Nephron (organoid): ENCODE data around the gene ARHGEF40.

ENCODE experiments used
- H3K27ac Mint-ChIP-seq, 3 experiments: 2 replicates each; pipeline ENCODE4 v1.8.0; 2020; ENCODE audit warnings: mixed read lengths in 3 of 3, mild to moderate bottlenecking in 2 of 3, moderate library complexity in 1 of 3
- H3K27me3 Mint-ChIP-seq: 2 replicates; pipeline ENCODE4 v1.8.0; 2021; ENCODE audit warnings: low read depth, mild to moderate bottlenecking, moderate library complexity, mixed read lengths
- H3K36me3 Mint-ChIP-seq: 2 replicates; pipeline ENCODE4 v1.8.0; 2020; ENCODE audit warnings: low read depth, mixed read lengths
- H3K4me1 Mint-ChIP-seq: 2 replicates; pipeline ENCODE4 v1.8.0; 2020; ENCODE audit warnings: mixed read lengths
- H3K4me3 Mint-ChIP-seq, 3 experiments: 2 replicates each; pipeline ENCODE4 v1.8.0; 2020; ENCODE audit warnings: mild to moderate bottlenecking in 3 of 3, mixed read lengths in 3 of 3, moderate library complexity in 2 of 3
- H3K9me3 Mint-ChIP-seq: 2 replicates; pipeline ENCODE4 v1.8.0; 2020; ENCODE audit warnings: mixed read lengths
- TF ChIP-seq, protein P1 (sequence below), 3 experiments: fragments of 200-600 bp; sonication (generic); IDR thresholded peaks; one replicate each; pipeline ENCODE4 v1.5.0; 2021; ENCODE audit warnings: antibody characterized with exemption in 3 of 3; ENCODE audit not compliant: unreplicated experiment in 3 of 3

ARHGEF40 gene

DNA sequence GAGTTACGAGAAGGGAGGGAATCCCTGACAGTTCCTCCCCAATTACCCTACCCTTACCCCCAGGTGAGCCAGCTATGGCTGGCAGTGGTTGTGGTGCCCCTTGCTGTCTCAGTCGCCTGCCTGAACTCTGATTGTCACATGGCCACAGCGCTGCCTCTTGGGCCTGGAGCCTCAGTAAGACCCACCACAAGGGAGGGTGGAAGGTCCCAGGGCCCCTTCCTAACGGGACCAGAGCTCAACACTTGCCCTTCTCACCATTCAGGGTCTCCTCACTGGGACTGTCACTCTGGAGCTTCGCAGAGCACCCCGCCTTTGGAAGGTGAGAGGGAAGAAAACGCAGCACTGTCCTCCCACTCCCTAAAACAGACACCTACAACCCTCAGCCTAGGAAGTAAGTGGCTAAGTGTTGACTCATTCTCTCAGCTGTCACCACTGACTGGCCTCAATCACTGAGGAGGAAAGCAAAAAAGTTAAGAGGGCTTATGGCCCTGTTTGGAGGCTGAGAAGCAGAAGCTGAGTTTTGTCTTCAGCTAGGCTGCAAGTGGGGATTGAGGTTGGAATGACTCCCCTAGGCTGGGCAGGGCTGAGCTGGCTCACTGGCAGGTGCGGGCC, 31.8 kb downstream of the ARHGEF40 start:
- TF ChIP-seq, protein P1, sequence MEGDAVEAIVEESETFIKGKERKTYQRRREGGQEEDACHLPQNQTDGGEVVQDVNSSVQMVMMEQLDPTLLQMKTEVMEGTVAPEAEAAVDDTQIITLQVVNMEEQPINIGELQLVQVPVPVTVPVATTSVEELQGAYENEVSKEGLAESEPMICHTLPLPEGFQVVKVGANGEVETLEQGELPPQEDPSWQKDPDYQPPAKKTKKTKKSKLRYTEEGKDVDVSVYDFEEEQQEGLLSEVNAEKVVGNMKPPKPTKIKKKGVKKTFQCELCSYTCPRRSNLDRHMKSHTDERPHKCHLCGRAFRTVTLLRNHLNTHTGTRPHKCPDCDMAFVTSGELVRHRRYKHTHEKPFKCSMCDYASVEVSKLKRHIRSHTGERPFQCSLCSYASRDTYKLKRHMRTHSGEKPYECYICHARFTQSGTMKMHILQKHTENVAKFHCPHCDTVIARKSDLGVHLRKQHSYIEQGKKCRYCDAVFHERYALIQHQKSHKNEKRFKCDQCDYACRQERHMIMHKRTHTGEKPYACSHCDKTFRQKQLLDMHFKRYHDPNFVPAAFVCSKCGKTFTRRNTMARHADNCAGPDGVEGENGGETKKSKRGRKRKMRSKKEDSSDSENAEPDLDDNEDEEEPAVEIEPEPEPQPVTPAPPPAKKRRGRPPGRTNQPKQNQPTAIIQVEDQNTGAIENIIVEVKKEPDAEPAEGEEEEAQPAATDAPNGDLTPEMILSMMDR (IDR thresholded peaks at IDR 0.05; ENCODE audit: unreplicated experiment in 3 of 3): no peak
- H3K4me3 Mint-ChIP-seq: peak overlapping the region; percentile 84 to 92 (median 87)
- peaks cover 55% of the 10 kb centered on the region for H3K4me1 Mint-ChIP-seq
- no peaks in the 10 kb centered on the region for H3K27me3 Mint-ChIP-seq
- no peaks in the 10 kb centered on the region for H3K36me3 Mint-ChIP-seq
- H3K27ac Mint-ChIP-seq: peak overlapping the region; percentile 36 to 91 (median 83)
- H3K9me3 Mint-ChIP-seq: no peaks in the 10 kb centered on the region

DNA sequence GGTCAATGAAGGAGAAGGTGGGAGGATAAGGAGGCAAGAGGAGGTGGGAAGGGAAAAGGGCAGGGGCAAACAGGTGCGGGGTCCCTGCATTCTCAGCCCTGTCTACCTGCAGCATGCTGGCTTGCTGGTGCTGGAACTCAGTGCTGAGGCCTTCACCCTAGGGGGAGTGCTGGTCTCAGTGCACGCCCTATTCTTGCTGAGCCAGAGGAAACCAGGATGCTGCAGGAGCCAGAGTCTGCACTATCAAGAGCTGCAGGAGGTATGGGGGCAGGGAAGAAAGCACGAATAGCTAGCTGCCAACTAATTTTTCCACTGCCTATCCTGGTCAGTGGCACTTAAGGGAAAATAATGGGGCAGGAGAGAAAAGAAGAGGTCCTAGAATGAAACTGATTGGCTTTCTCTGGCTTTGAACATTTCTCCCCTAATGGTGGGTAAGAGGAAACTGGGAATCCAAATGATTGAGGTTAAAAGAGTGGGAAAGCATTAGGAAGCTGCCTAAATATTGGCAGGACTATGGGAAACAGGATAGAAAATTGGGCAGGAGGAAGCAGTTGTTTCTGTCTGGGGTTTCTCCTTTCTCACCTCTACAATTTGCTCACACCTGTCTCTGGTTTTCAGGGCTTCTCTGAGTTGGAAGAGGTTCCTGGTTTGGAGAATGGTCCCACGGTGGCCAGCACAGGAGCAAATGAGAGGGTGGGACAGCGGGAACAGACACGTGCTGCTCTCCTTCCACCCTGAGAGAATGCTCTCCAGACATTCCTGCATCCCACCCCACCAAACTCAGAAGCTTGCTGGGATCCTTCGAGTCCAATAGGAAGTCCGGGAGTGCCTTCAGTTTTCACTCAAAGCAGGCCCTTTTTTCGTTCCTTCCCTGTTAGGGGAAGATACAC, 32.7 kb downstream of the ARHGEF40 start:
- no peaks in the 10 kb centered on the region for H3K9me3 Mint-ChIP-seq
- H3K36me3 Mint-ChIP-seq: no peaks in the 10 kb centered on the region
- TF ChIP-seq, protein P1 (IDR thresholded peaks at IDR 0.05; ENCODE audit: unreplicated experiment in 3 of 3): no peak
- H3K27me3 Mint-ChIP-seq: no peaks in the 10 kb centered on the region
- H3K4me3 Mint-ChIP-seq: peak overlapping the region; percentile 87 to 92 (median 87)
- H3K4me1 Mint-ChIP-seq: peaks cover 57% of the 10 kb centered on the region
- peak overlapping the region; percentile 83 to 96 (median 96) for H3K27ac Mint-ChIP-seq

DNA sequence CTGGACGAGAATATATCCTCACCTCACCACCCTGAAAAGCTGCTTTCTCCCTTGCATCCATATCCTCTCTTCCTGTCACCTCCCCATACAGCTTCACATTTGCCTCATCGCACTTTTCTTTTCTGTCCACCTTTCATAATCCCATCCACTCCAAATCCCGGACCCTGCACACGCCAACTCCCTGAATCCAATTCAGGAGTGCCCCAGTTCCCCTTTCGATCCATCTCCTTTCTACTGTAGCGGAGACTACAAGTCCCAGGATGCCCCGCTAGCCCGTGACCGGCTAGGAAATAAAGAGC, 33.3 kb downstream of the ARHGEF40 start:
- H3K4me3 Mint-ChIP-seq: peak overlapping the region; percentile 87 to 92 (median 87)
- peaks cover 61% of the 10 kb centered on the region for H3K4me1 Mint-ChIP-seq
- TF ChIP-seq, protein P1 (IDR thresholded peaks at IDR 0.05; ENCODE audit: unreplicated experiment in 3 of 3): no peak
- peak overlapping the region; percentile 83 to 96 (median 96) for H3K27ac Mint-ChIP-seq
- no peaks in the 10 kb centered on the region for H3K36me3 Mint-ChIP-seq
- no peaks in the 10 kb centered on the region for H3K9me3 Mint-ChIP-seq
- H3K27me3 Mint-ChIP-seq: no peaks in the 10 kb centered on the region

DNA sequence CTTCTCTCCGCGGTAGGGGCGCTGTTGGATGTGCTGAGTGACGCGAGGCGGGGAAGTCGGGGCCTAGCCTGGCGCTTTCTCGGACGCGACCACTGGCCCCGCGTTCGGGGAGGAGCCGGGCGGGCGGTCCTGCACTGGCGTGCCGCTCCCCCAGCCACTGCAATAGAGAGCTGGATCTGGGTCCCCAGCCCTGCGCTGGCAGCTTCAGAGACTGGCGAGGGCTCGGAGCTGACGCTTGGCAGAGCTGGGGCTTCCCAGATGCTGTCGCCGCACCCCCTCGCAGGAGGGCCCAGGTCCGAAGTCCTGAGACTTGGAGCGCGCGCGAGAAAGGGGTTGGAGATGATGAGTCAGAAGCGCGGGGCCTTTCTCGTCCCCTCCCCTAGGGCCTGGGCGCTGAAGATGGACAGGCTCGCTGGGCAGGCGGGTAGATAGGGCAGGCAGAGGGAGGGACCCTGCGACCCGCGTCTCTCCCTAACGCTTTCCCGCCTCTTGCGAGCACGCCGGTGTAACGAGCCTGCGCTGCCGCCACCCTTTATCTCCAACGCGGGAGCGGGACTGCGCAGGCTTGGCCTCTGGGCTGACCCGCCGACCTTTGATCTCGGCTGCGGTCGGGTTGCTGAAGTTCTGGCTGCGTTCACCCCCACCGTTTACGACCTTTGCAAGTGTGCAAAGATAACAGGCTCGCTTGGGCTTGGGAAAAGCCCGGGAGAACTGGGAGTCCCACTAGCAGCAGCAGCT, 33.8 kb downstream of the ARHGEF40 start:
- H3K4me3 Mint-ChIP-seq: peak overlapping the region; percentile 87 to 92 (median 87)
- peak overlapping the region; percentile 83 to 96 (median 96) for H3K27ac Mint-ChIP-seq
- H3K36me3 Mint-ChIP-seq: no peaks in the 10 kb centered on the region
- peaks cover 59% of the 10 kb centered on the region for H3K4me1 Mint-ChIP-seq
- no peaks in the 10 kb centered on the region for H3K27me3 Mint-ChIP-seq
- no peaks in the 10 kb centered on the region for H3K9me3 Mint-ChIP-seq
- TF ChIP-seq, protein P1 (IDR thresholded peaks at IDR 0.05; ENCODE audit: unreplicated experiment in 3 of 3): peak; percentile 75 to 83 (median 79)

DNA sequence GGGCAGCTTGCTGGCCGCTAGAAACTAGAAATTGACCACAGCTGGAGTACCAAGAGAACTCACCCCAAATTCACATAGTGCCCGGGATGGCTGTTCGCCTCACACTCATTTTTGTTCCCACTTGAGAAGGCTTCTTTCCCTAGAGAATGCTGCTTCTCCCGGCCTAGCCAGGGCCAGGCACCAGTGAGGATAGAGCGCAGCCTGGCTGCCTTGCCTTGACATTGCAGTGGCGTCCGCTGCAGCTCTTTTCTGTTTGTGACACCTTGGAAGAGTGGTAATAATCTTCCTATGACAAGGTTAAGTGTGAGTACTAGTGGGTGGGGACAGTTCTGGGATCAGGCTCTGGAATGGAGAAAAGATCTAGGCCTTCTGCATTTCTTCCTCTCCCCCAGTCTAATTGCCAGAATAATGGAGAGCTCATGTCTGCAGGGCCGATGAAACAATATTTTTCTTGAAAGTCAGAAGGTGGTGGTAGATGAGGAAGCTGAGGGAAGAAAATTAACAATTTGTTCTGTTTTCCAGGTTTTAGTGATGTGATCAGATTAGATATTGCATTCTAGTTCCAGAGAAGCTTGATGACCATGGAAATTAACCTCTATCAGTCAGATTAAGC, 34.5 kb downstream of the ARHGEF40 start:
- peak overlapping the region; percentile 87 to 92 (median 87) for H3K4me3 Mint-ChIP-seq
- TF ChIP-seq, protein P1 (IDR thresholded peaks at IDR 0.05; ENCODE audit: unreplicated experiment in 3 of 3): peak; percentile 97 to 99 (median 98)
- peak overlapping the region; percentile 83 to 96 (median 96) for H3K27ac Mint-ChIP-seq
- peaks cover 57% of the 10 kb centered on the region for H3K4me1 Mint-ChIP-seq
- no peaks in the 10 kb centered on the region for H3K27me3 Mint-ChIP-seq
- no peaks in the 10 kb centered on the region for H3K36me3 Mint-ChIP-seq
- no peaks in the 10 kb centered on the region for H3K9me3 Mint-ChIP-seq
